Adipocyte (in vitro differentiated cells): ENCODE data around the gene FASN.
"Not testable (repeated sequence)": the region's sequence is repeated elsewhere in the genome, so short reads cannot be mapped to it uniquely, and the experiment has no call there.

Experiments used
- DNase-seq: peaks from one replicate; pipeline ENCODE4 v3.0.0-alpha.2; 2015; ENCODE audit warnings: low read depth
- H3K27me3 ChIP-seq: replicated peaks from 2 replicates; pipeline ENCODE4 v1.7.0; 2013; ENCODE audit warnings: mild to moderate bottlenecking, low read length, moderate library complexity; ENCODE audit not compliant: control insufficient read depth, insufficient read depth
- H3K36me3 ChIP-seq: 2 replicates; pipeline ENCODE4 v1.7.0; 2013; ENCODE audit warnings: low read length, mild to moderate bottlenecking, moderate library complexity; ENCODE audit not compliant: control insufficient read depth, insufficient read depth, severe bottlenecking
- H3K4me1 ChIP-seq: 2 replicates; pipeline ENCODE4 v1.7.0; 2013; ENCODE audit warnings: mild to moderate bottlenecking, low read length, moderate library complexity; ENCODE audit not compliant: control insufficient read depth, insufficient read depth
- H3K4me3 ChIP-seq: 2 replicates; pipeline ENCODE4 v1.7.0; 2013; ENCODE audit warnings: mild to moderate bottlenecking, low read length, moderate library complexity
- H3K9ac ChIP-seq: 2 replicates; pipeline ENCODE4 v1.7.0; 2013; ENCODE audit warnings: mild to moderate bottlenecking, low read length, moderate library complexity
- H3K9me3 ChIP-seq: 2 replicates; pipeline ENCODE4 v1.7.0; 2013; ENCODE audit warnings: mild to moderate bottlenecking, low read length, moderate library complexity; ENCODE audit not compliant: control insufficient read depth

The FASN gene

DNA sequence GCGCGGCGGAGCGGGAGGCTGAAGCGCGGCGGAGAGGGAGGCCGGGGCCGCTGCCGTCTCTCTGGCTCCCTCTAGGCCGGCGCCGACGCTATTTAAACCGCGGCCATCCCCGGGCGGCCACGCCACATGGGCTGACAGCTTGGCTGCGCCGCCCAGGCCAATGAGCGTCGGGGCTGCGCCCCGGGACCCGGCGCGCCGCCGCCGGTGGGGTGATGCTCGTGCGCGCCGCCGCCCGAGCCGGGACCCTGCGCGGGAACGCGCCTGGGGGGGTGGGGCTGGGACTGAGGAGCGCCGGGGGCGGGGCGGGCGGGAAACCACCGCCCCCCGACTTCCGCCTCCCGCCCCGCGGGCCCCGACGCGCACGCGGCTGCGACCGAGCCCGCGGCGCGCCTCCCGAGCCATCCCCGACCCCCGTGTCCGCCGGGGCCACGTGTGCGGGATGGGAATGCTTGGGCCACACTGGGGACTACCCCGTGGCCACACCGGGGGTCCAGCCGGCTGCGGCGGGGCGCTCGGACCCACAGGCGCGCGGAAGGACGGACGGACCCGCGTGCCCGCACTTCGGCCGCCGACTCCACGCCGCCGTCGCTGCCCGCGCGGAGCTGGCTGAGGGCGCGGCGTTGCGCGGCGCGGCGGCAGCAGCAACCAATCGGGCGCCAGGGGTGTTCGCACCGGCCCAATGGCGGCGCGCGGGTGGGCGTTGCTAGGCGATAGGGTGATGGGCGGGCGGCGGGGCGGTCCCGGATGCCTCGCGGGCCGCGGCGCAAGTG, at the start of gene FASN:
Gene FASN (minus strand): TSS at position 68 of the 770 bp plus-strand sequence. CDS start 1,791 bp downstream, outside the sequence.
- Histone ChIP-seq H3K36me3 (peaks cover 33% of the 10 kb centered on the region), H3K4me1 (peaks cover 38% of the 10 kb centered on the region), H3K9ac (peak within 1 kb of the TSS; percentile 98), H3K27me3 (no peaks in the 10 kb centered on the region), H3K4me3 (peak within 1 kb of the TSS; percentile 95), H3K9me3 (no peaks in the 10 kb centered on the region)
- peak; percentile 98 for DNase-seq

GRCh38 chr17:82146663-82147654, 48.9 kb upstream of the FASN start:
- Histone ChIP-seq H3K9me3 (no peaks in the 10 kb centered on the region), H3K9ac (no peak overlapping the region), H3K36me3 (no peaks in the 10 kb centered on the region), H3K27me3 (no peaks in the 10 kb centered on the region), H3K4me3 (no peak overlapping the region), H3K4me1 (peaks cover 1% of the 10 kb centered on the region)
- DNase-seq: no peak

DNA sequence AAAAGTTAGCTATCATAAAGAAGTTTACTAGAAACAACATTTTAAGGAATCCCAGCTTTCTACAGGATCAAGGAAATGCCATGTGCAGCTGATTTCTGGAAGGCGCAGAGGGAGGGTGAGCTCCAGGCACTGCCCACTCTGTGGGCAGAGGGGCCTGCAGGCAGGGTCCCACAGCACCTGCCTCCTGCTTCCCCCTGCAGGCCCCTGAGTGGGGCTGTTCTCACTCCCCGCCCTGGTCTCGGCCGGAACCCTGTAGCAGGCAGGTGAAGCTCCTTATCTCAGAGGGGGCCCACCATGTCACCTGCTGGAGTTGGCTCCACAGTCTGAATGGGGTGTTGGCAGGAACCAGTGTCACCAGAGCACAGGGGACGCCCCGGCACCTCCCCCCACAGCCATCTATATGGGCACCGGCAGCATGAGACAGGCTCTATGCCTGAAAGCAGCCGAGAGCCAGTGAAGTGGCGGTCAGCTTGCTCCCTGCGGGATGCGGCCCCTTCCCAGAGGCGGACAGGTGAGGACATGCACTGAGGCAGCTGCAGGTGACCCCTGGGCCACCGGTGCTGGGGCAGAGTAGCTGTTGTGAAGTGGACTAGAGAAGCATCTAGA, 47.6 kb upstream of the FASN start:
- DNase-seq: no peak
- no peak overlapping the region for H3K9ac ChIP-seq
- no peaks in the 10 kb centered on the region for H3K27me3 ChIP-seq
- H3K4me3 ChIP-seq: no peak overlapping the region
- no peaks in the 10 kb centered on the region for H3K36me3 ChIP-seq
- no peaks in the 10 kb centered on the region for H3K9me3 ChIP-seq
- H3K4me1 ChIP-seq: no peaks in the 10 kb centered on the region

- Histone ChIP-seq H3K4me3 (no peak overlapping the region), H3K27me3 (no peaks in the 10 kb centered on the region), H3K36me3 (no peaks in the 10 kb centered on the region), H3K4me1 (no peaks in the 10 kb centered on the region), H3K9ac (no peak overlapping the region), H3K9me3 (no peaks in the 10 kb centered on the region)
- no peak for DNase-seq
These were observed 45.3 kb upstream of the FASN start for GRCh38 chr17:82143333-82143732.

GRCh38 chr17:82139961-82140360, 41.9 kb upstream of the FASN start:
- not testable (repeated sequence) for H3K27me3 ChIP-seq, H3K9me3 ChIP-seq, DNase-seq, H3K36me3 ChIP-seq, H3K9ac ChIP-seq, H3K4me3 ChIP-seq, H3K4me1 ChIP-seq

DNA sequence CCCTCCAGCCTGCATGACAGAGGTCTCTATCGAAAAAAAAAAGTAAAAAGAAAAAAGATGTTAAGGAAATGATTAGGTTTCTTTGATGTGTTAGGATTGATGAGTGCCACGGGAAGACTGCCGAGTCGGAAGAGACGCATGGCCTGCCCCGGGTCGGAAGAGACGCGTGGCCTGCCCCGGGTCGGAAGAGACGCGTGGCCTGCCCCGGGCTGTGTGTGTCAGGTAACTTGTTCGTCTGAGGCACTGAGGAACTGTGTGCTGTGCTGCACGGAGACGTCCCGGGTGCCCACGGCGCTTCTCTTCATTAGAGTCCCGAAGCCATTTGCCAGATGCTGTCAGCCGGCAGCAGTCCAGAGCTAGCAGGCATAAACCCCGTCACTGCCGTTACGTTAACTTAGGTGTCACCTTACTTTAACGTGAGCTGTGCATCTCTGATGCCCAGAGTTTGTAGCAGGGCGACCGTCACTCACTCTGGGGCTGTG, 40.5 kb upstream of the FASN start:
- Histone ChIP-seq H3K4me3 (no peak overlapping the region), H3K4me1 (peaks cover 21% of the 10 kb centered on the region), H3K9me3 (no peaks in the 10 kb centered on the region), H3K36me3 (no peaks in the 10 kb centered on the region), H3K27me3 (no peaks in the 10 kb centered on the region), H3K9ac (no peak overlapping the region)
- no peak for DNase-seq

GRCh38 chr17:82134101-82134500, 36.1 kb upstream of the FASN start:
- no peaks in the 10 kb centered on the region for H3K9me3 ChIP-seq
- H3K36me3 ChIP-seq: no peaks in the 10 kb centered on the region
- peak overlapping the region; percentile 71 for H3K4me3 ChIP-seq
- peak overlapping the region; percentile 81 for H3K9ac ChIP-seq
- peaks cover 42% of the 10 kb centered on the region for H3K4me1 ChIP-seq
- peak; percentile 49 for DNase-seq
- H3K27me3 ChIP-seq: no peaks in the 10 kb centered on the region

- not testable (repeated sequence) for H3K9me3 ChIP-seq, H3K36me3 ChIP-seq, H3K27me3 ChIP-seq
- Histone ChIP-seq H3K4me1 (peaks cover 42% of the 10 kb centered on the region), H3K9ac (peak overlapping the region; percentile 81), H3K4me3 (peak overlapping the region; percentile 71)
- DNase-seq: peak; percentile 65
These were observed 35.3 kb upstream of the FASN start for GRCh38 chr17:82133166-82133953.

DNA sequence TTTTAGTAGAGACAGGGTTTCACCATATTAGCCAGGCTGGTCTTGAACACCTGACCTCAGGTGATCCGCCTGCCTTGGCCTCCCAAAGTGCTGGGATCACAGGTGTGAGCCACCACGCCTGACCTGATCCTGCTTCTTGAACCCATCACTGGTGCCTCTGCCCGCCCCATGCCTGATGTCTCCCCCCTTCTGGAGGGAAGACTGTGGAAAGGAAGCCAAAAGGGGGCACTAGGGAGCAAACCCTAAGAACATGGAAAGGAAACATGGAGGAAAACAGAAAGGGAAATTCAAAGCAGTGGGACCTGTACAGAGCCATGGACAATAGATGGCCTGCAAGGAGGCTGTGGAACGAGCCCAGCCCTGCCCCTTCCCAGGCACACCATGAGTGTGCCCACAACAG, 31.1 kb upstream of the FASN start:
- no peaks in the 10 kb centered on the region for H3K27me3 ChIP-seq
- DNase-seq: no peak
- H3K36me3 ChIP-seq: no peaks in the 10 kb centered on the region
- H3K4me1 ChIP-seq: peaks cover 25% of the 10 kb centered on the region
- no peak overlapping the region for H3K9ac ChIP-seq
- no peaks in the 10 kb centered on the region for H3K9me3 ChIP-seq
- no peak overlapping the region for H3K4me3 ChIP-seq

DNA sequence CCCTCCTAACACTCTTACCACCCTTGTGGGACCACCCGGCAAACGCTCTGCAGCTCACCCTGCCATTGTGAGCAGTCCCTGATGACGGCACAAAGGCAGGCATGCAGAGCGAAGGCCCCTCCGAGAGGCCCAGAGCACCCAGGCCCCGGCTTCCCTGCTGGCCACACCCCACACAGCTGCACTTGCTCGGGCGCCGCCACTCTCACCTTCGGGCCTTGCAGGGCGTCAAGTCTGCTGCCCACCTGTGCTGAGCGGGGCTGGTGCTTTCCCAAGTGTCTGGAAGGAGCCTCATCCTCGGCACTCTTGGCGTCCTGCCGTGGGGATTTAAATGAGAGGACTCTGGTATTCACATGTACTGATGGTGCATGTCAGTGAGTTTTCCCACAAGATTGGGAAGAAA, 30.3 kb upstream of the FASN start:
- Histone ChIP-seq H3K9ac (no peak overlapping the region), H3K36me3 (no peaks in the 10 kb centered on the region), H3K4me1 (peaks cover 19% of the 10 kb centered on the region), H3K27me3 (no peaks in the 10 kb centered on the region), H3K4me3 (no peak overlapping the region), H3K9me3 (no peaks in the 10 kb centered on the region)
- no peak for DNase-seq
